A204.1 (cell line): ENCODE data around the gene GRK5.

Experiments used
- FAIRE-seq: peaks from 2 replicates; lab custom pipeline; 2012; peaks lifted over from hg19 to GRCh38; lab: Jason Lieb, UNC

GRK5 gene

GRCh38 chr10:119198438-119198837, 8.9 kb upstream of the GRK5 start:
- FAIRE-seq = no peak

DNA sequence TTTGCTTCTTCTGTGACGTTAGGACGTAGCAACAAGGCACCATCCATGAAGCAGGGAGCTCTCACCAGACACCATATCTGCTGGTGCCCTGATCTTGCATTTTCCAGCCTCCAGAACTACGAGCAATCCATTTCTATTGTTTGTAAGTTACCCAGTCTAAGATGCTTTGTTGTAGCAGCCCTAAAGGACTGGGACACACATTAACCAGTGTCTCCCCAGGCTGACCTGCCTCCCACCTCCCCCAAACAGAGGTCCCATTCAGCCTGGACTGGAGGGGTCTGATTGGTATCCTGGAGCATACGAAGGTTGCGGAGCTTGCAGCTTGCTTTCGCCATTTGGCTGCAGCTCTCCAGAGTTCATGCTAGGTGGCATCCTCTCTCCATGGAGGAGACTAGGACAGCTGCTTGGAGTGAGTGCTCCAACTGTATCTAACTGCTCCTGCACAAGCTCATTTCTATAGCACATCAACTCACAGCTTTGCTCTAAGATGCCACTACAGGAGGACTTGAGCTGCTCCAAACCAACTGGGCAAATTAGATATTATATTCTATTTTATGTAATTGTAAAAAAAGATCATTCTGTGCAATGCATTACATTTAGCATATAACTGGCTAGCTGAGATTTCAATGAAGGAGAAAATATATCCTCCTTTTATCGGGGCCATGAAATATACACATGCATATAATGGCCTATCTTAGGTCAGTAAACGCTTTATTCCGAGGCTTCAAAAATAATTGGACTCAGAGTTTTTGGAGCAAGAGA, 8.0 kb upstream of the GRK5 start:
- peak; percentile 85 for FAIRE-seq

- no peak for FAIRE-seq
Observed at GRCh38 chr10:119201233-119201632, 6.1 kb upstream of the GRK5 start.

- no peak for FAIRE-seq
Observed at GRCh38 chr10:119203006-119203405, 4.4 kb upstream of the GRK5 start.

GRCh38 chr10:119205894-119206602, 1.3 kb upstream of the GRK5 start:
- FAIRE-seq = no peak

- no peak for FAIRE-seq
Observed at GRCh38 chr10:119206603-119207365, 587 bp upstream of the GRK5 start.

- FAIRE-seq = no peak
Observed at GRCh38 chr10:119207713-119208552, 562 bp downstream of the GRK5 start.

DNA sequence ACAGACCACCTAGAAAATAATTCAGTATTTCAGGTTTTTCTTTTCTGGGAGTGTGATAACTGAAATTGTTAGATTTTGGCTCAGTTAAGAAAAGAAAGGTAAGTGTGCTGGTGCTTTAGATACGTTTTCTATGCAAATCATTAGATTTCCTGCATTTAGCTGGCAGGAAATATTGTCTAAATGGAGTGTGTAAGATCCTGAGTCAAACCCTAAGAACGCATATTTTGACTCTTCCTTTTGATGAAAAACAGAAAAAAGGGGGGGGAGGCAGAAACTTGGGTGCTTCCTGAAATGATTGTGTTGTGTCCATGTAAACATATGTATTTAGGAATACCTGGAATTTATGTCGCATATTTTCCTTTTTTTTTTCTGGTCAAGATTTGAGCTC, 1.2 kb downstream of the GRK5 start:
- no peak for FAIRE-seq

DNA sequence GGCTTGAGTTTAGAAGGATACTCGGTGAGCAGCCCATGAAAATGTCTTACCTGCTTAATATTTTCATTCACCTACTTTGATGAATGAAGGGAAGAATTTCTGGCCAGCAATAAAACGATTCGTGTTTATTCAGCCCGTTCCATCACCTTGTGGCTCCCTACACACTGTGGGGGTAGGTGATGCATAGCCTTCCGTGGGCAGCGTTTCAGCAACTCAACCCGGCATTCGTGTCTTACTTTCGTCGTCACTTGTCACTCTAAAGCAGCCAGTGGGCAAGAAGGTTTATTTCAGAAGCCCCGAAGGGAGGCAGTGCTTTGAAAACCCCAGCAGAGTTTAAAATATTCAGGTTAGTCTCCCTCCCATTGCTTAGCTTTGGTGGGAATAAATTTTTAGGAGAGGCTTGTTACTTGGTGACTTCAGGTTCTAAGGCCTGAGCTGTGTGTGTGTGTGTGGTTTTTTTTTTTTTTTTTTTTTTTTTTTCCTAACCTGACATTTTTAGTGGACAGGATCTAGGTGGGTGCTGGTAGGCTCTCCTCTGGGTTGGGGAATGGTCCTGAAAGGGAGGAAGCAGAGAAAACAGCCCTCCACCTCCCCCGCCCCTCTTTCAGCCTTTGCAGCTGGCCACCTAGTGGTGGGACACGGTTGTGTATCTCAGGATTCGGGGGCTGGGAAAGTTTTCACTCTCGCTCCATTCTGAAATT, 1.8 kb downstream of the GRK5 start:
- no peak for FAIRE-seq

- no peak for FAIRE-seq
Observed at GRCh38 chr10:119209736-119210355, 2.5 kb downstream of the GRK5 start.

GRCh38 chr10:119210633-119211032, 3.3 kb downstream of the GRK5 start:
- FAIRE-seq = no peak

DNA sequence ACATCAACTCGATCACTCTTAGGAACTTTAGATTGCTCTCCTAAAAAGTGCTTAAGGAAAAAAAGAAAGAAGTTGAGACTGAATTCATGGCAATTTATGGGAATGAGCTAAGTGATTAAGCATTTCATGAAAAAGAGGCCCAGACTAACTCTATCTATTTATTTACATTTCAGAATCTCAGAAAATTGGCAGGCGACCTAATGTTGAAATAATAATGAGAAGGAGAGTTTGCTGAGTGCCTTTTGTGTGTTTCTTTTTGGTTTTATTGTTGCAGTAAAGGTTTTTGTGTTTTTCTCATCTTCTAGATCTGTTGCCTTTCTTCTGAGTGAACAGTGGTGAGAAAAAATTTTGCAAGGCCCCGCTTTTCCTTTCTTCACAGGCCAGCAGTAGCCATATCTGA, 3.8 kb downstream of the GRK5 start:
- FAIRE-seq = no peak

GRCh38 chr10:119211625-119212441, 4.5 kb downstream of the GRK5 start:
- FAIRE-seq = no peak

GRCh38 chr10:119215371-119215770, 8.0 kb downstream of the GRK5 start:
- no peak for FAIRE-seq

GRCh38 chr10:119216127-119216526, 8.8 kb downstream of the GRK5 start:
- no peak for FAIRE-seq

DNA sequence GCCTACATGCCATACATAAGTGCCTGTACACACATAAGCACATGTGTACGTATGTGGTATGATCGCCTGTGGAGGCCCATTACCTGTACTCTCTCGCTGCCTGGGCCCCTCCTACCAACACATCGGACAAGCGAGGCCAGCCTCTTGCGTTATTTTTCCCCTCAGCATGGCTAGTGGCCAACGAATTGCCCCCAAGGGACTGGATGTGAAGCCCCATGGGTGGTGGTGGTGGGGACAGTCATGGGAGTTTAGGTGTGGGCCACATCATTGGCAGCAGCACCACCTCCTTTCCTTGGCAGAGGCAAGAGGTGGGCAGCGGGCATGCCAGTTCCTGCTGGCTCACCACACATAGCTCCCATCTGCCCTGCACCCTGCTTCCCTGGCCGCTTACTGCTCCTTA, 10.0 kb downstream of the GRK5 start:
- FAIRE-seq = no peak

DNA sequence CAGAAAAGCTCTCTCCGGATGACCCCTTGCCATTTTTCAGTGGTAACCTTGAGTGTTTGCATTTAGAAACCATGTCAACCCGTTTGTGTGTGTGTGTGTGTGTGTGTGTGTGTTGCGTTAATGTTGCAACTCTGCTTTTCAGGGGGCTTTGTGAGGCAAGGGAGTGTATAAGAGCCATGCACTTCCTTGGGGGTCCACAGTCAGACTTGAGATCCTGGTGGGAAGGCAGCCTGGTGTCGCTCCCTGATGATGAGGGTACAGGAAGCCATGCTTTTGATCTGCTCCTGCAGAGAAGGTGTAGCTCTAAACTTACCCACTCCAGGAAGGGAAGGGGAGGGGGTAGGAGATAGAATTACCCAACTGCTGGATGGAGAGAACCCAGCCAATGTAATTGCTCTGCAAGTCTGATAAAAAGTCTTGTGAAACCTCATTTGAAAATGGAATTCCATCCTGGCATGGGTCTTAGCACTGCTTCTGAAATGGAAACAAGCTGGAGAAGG, 10.7 kb downstream of the GRK5 start:
- no peak for FAIRE-seq

- no peak for FAIRE-seq
Observed at GRCh38 chr10:119219871-119220270, 12.5 kb downstream of the GRK5 start.

- FAIRE-seq = no peak
Observed at GRCh38 chr10:119221201-119221600, 13.8 kb downstream of the GRK5 start.

DNA sequence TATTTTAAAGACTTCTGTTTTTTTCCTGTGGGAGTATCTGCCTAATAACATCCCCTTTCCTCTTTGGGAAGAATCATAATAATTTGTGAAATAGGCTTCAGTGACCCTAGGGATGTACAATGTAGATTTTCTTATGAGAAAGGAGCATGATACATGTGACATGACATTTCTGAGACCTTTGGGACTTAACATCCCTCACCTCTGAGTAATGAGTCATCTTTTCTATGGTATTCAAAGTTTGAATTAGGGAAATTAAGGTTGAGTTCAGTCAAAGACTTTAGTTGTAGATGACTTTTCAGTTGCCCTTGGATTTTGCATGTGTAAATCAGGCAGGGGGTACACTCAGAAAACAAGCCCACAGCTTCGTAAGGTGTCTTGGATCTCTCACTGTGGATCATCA, 14.3 kb downstream of the GRK5 start:
- FAIRE-seq = no peak
